SK-N-MC (cell line): Measurements from ENCODE around the gene GRIK2.

Experiments
- EZH2 ChIP-seq: fragments of 200-600 bp; sonication (generic); IDR thresholded peaks from one replicate; pipeline ENCODE4 v1.6.1; 2017; ENCODE audit warnings: antibody characterized with exemption
- POLR2AphosphoS5 ChIP-seq: IDR thresholded peaks from 2 replicates; pipeline ENCODE4 v1.6.1; 2012; ENCODE audit warnings: mild to moderate bottlenecking, low read depth, low read length, borderline replicate concordance

- no peak for TF ChIP-seq POLR2AphosphoS5
- TF ChIP-seq EZH2, result no peak
These were observed 407.1 kb downstream of the GRIK2 start for GRCh38 chr6:101800598-101800997.
